GM18511 (cell line): ENCODE measurements around the gene ZNF141.
"Not testable (repeated sequence)": the region's sequence is repeated elsewhere in the genome, so short reads cannot be mapped to it uniquely, and the experiment has no call there.

Experiments
- ATAC-seq: cut with Tn5 transposase; IDR thresholded peaks from one replicate; pipeline ENCODE4 v1.9.1; 2021; ENCODE audit warnings: mild to moderate bottlenecking, moderate library complexity; ENCODE audit not compliant: unreplicated experiment

The ZNF141 gene

GRCh38 chr4:384311-385010 lies 46.8 kb downstream of the ZNF141 start:
- ATAC-seq = no peak

- no peak for ATAC-seq
These were observed 48.5 kb downstream of the ZNF141 start for GRCh38 chr4:385934-386707.

- no peak for ATAC-seq
These were observed 49.1 kb downstream of the ZNF141 start for GRCh38 chr4:386708-387105.

- ATAC-seq = no peak
These were observed 66.4 kb downstream of the ZNF141 start for GRCh38 chr4:404006-404405.

- not testable (repeated sequence) for ATAC-seq
These were observed 70.7 kb downstream of the ZNF141 start for GRCh38 chr4:408321-408720.

- ATAC-seq = no peak
These were observed 85.0 kb downstream of the ZNF141 start for GRCh38 chr4:422587-422986.
